T-helper 2 cell treated with Interferon-gamma antibody and Interleukin-4, amounts not matched to agents 100 ng/mL and 5 ng/mL, for 36 hours (primary cell): ENCODE measurements around the gene GALT. TPM values are rescaled to one million over a fixed set of nuclear protein-coding genes. Genes with fewer than 3 reads are reported as not detected.

ENCODE experiments used
- total RNA-seq: library from RNA; stranded (reverse); gene quantifications from 2 replicates; pipeline ENCODE4 v1.2.3, GENCODE V29; 2022

The GALT gene
- total RNA-seq, 1 donor from 2014 or later: 139 TPM

Other genes with a start within 250 kb of the GALT start
- gene FAM219A, start 188.1 kb upstream of the GALT start, total RNA-seq: 15.0 and 16.0 TPM in 2 replicates
- not detected in 2 replicates for gene DNAI1, start 187.9 kb upstream of the GALT start, total RNA-seq
- not detected in 2 replicates for gene ENHO, start 123.7 kb upstream of the GALT start, total RNA-seq
- gene CNTFR, start 57.0 kb upstream of the GALT start, total RNA-seq: not detected in 2 replicates
- 17.5 and 19.0 TPM in 2 replicates for gene RPP25L, start 34.6 kb upstream of the GALT start, total RNA-seq
- gene DCTN3, start 26.2 kb upstream of the GALT start, total RNA-seq: 110 and 115 TPM in 2 replicates
- gene ARID3C, start 17.6 kb upstream of the GALT start, total RNA-seq: 0.14 TPM in 2 replicates
- 81.2 and 83.0 TPM in 2 replicates for gene SIGMAR1, start 8.9 kb upstream of the GALT start, total RNA-seq
- 83.8 and 87.8 TPM in 2 replicates for gene IL11RA, start 5.5 kb downstream of the GALT start, total RNA-seq
- gene CCL27, start 16.0 kb downstream of the GALT start, total RNA-seq: 0.25 and 0.84 TPM in 2 replicates
- not detected in 2 replicates for gene CCL19, start 44.6 kb downstream of the GALT start, total RNA-seq
- gene CCL21, start 63.5 kb downstream of the GALT start, total RNA-seq: not detected in 2 replicates